MCF 10A (cell line): ENCODE measurements around the gene LRTM2. TPM values are rescaled to one million over a fixed set of nuclear protein-coding genes. Genes with fewer than 3 reads are reported as not detected.

ENCODE experiments used
- BruUV-seq: library from RNA; stranded (reverse); fragments of 400-500 nt; replicated peaks from 2 replicates; lab custom pipeline; 2021; lab: Mats Ljungman, UMichigan
- CTCF ChIA-PET: fragments of 300-600 bp; sonication (Branson Sonifier 250); formaldehyde crosslinking; extraction: SDS; loops from one replicate; lab custom pipeline; 2021; ENCODE audit warnings: antibody characterized with exemption, inconsistent platforms; lab: Yijun Ruan, JAX
- POLR2A ChIA-PET: fragments of 300-600, 350-650 bp; sonication (Branson Sonifier 250); formaldehyde crosslinking; extraction: SDS; loops from one replicate; lab custom pipeline; 2020; ENCODE audit warnings: antibody characterized with exemption, inconsistent platforms; lab: Yijun Ruan, JAX
- DNase-seq: peaks from one replicate; pipeline ENCODE4 v3.0.0-alpha.2; 2018; ENCODE audit not compliant: unreplicated experiment
- H3K27ac Mint-ChIP-seq: one replicate; pipeline ENCODE4 v1.8.0; 2022; ENCODE audit warnings: mild to moderate bottlenecking, low read depth, mixed read lengths; ENCODE audit not compliant: unreplicated experiment
- H3K27me3 Mint-ChIP-seq: one replicate; pipeline ENCODE4 v1.8.0; 2022; ENCODE audit warnings: mixed read lengths; ENCODE audit not compliant: insufficient read depth, unreplicated experiment
- H3K36me3 Mint-ChIP-seq: one replicate; pipeline ENCODE4 v1.8.0; 2022; ENCODE audit warnings: mild to moderate bottlenecking, moderate library complexity, mixed read lengths; ENCODE audit not compliant: insufficient read depth, unreplicated experiment
- H3K4me1 Mint-ChIP-seq: one replicate; pipeline ENCODE4 v1.8.0; 2022; ENCODE audit warnings: mixed read lengths; ENCODE audit not compliant: insufficient read depth, unreplicated experiment
- H3K4me3 Mint-ChIP-seq: one replicate; pipeline ENCODE4 v1.8.0; 2022; ENCODE audit warnings: mild to moderate bottlenecking, moderate library complexity, mixed read lengths; ENCODE audit not compliant: unreplicated experiment
- H3K9me3 Mint-ChIP-seq: one replicate; pipeline ENCODE4 v1.8.0; 2022; ENCODE audit warnings: mixed read lengths; ENCODE audit not compliant: unreplicated experiment
- CTCF ChIP-seq: fragments of 200-600 bp; IDR thresholded peaks from one replicate; pipeline ENCODE4 v1.8.0; 2022; ENCODE audit warnings: antibody characterized with exemption, mild to moderate bottlenecking; ENCODE audit not compliant: unreplicated experiment
- intact Hi-C: fragments of 100-400 bp; cut with micrococcal nuclease; formaldehyde crosslinking; loops from 2 replicates; pipeline ENCODE4 v1.14.1; 2022
- total RNA-seq: library from RNA; stranded (reverse); gene quantifications from 2 replicates; pipeline ENCODE4 v1.2.3, GENCODE V29; 2022

Gene LRTM2
- total RNA-seq, 1 experiment from 2014 or later: not detected

- no peaks in the 10 kb centered on the region for H3K9me3 Mint-ChIP-seq
- ChIA-PET CTCF (no interaction called here), POLR2A (no interaction called here)
- H3K36me3 Mint-ChIP-seq: no peaks in the 10 kb centered on the region
- H3K4me1 Mint-ChIP-seq: no peaks in the 10 kb centered on the region
- no peak overlapping the region for H3K4me3 Mint-ChIP-seq
- no TSS peak for BruUV-seq
- H3K27ac Mint-ChIP-seq: no peak overlapping the region
- no peak for TF ChIP-seq CTCF
- no peak for DNase-seq
- intact Hi-C loops: no loop called here
- H3K27me3 Mint-ChIP-seq: peaks cover 62% of the 10 kb centered on the region
Measured at GRCh38 chr12:1820896-1821291, 529 bp downstream of the LRTM2 start.

- TF ChIP-seq CTCF: no peak
- DNase-seq: no peak
- Mint-ChIP-seq H3K9me3 (no peaks in the 10 kb centered on the region), H3K4me3 (no peak overlapping the region), H3K27me3 (peaks cover 54% of the 10 kb centered on the region), H3K4me1 (no peaks in the 10 kb centered on the region), H3K27ac (no peak overlapping the region), H3K36me3 (no peaks in the 10 kb centered on the region)
- ChIA-PET CTCF (interaction anchor here (0.6 to 1.0 kb wide), 3 partner anchors 36 to 843 kb away, joined by 3 read pairs; no protein-coding TSS in a partner anchor), POLR2A (no interaction called here)
- BruUV-seq: no TSS peak
- intact Hi-C loops: no loop called here
Measured at GRCh38 chr12:1821805-1822204, 1.4 kb downstream of the LRTM2 start.

- H3K4me1 Mint-ChIP-seq: no peaks in the 10 kb centered on the region
- CTCF ChIA-PET: no interaction called here
- no peak overlapping the region for H3K4me3 Mint-ChIP-seq
- H3K9me3 Mint-ChIP-seq: no peaks in the 10 kb centered on the region
- BruUV-seq: no TSS peak
- TF ChIP-seq CTCF: no peak
- no peak overlapping the region for H3K27ac Mint-ChIP-seq
- POLR2A ChIA-PET: no interaction called here
- H3K27me3 Mint-ChIP-seq: peaks cover 62% of the 10 kb centered on the region
- no peaks in the 10 kb centered on the region for H3K36me3 Mint-ChIP-seq
- intact Hi-C loops: no loop called here
- no peak for DNase-seq
Measured at GRCh38 chr12:1822699-1823098, 2.3 kb downstream of the LRTM2 start.

GRCh38 chr12:1823237-1823636 is 2.9 kb downstream of the LRTM2 start:
- no peak for DNase-seq
- no peak overlapping the region for H3K4me3 Mint-ChIP-seq
- intact Hi-C loops: no loop called here
- peaks cover 63% of the 10 kb centered on the region for H3K27me3 Mint-ChIP-seq
- H3K27ac Mint-ChIP-seq: no peak overlapping the region
- no peaks in the 10 kb centered on the region for H3K9me3 Mint-ChIP-seq
- H3K4me1 Mint-ChIP-seq: no peaks in the 10 kb centered on the region
- no peak for TF ChIP-seq CTCF
- no peaks in the 10 kb centered on the region for H3K36me3 Mint-ChIP-seq
- POLR2A ChIA-PET: no interaction called here
- CTCF ChIA-PET: no interaction called here
- no TSS peak for BruUV-seq
